GM12865 (cell line): ENCODE data around the gene SLC39A11.

Experiments
- DNase-seq: peaks from one replicate; pipeline ENCODE4 v3.0.0; 2010; ENCODE audit warnings: low read depth
- H3K4me3 ChIP-seq: 2 replicates; pipeline ENCODE4 v1.5.1; 2011; ENCODE audit warnings: mild to moderate bottlenecking, low read depth, low read length, control low read depth
- TF ChIP-seq, protein P1 (sequence below): IDR thresholded peaks from 2 replicates; pipeline ENCODE4 v1.5.1; 2011; ENCODE audit warnings: low read length, control low read depth, low read depth, inconsistent platforms; ENCODE audit not compliant: insufficient read depth; ENCODE audit errors: missing control alignments

The SLC39A11 gene

DNA sequence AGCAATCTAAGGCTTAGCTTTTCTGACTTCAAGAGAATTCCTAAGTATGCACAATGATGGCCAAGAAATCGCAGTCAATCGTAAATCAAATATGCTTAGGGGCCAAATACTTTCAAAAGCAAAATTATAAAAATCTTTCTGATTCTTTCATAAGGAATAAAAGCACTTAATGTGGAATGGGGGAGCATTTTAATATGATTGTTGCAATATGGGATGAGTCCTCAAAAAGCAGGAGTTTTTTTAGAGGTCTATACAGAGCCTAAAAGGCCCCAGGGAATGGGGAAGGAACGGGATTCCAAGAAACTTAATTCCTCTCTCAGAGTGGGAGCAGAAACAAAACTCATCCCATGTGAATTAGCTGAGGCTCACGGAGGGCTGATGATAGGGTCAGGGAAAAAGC lies 14.7 kb upstream of the SLC39A11 start:
- H3K4me3 ChIP-seq = no peak overlapping the region
- no peak for DNase-seq
- TF ChIP-seq, protein P1, sequence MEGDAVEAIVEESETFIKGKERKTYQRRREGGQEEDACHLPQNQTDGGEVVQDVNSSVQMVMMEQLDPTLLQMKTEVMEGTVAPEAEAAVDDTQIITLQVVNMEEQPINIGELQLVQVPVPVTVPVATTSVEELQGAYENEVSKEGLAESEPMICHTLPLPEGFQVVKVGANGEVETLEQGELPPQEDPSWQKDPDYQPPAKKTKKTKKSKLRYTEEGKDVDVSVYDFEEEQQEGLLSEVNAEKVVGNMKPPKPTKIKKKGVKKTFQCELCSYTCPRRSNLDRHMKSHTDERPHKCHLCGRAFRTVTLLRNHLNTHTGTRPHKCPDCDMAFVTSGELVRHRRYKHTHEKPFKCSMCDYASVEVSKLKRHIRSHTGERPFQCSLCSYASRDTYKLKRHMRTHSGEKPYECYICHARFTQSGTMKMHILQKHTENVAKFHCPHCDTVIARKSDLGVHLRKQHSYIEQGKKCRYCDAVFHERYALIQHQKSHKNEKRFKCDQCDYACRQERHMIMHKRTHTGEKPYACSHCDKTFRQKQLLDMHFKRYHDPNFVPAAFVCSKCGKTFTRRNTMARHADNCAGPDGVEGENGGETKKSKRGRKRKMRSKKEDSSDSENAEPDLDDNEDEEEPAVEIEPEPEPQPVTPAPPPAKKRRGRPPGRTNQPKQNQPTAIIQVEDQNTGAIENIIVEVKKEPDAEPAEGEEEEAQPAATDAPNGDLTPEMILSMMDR = no peak

DNA sequence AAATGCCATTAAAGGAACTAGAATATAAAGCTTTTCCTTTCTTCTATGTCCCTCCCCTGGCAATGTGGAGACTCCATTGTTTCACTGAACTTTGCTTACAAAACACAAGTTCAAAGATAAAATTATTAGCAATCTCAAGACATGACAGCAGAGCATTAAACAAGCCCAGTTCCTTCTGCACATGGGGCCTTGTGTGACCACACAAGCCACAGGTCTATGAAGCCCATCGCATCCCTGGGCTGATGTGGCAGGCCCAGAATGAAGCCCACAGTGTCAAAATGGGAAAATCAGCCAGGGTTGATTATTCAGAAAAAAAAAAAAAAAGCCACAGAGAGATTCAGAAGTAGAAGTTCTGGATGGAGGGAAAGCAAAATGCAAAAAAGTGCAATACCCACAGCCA lies 12.9 kb upstream of the SLC39A11 start:
- H3K4me3 ChIP-seq = no peak overlapping the region
- TF ChIP-seq, protein P1 = no peak
- no peak for DNase-seq

DNA sequence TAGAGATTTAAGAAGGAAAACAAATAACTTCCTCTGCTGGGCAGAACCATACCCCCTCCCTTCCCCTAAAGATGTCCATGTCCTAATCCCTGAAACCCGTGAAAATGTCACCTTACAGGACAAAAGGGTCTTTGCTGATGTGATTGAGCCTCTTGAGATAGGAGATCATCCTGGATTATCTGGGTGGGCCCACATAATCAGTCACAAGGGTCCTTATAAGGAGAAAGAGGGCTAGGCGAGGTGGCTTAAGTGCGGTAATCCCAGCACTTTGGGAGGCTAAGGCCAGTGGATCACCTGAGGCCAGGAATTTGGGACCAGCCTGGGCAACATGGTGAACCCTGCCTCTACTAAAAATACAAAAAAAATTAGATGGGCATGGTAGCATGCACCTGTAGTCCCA lies 12.0 kb upstream of the SLC39A11 start:
- TF ChIP-seq, protein P1 = no peak
- no peak for DNase-seq
- H3K4me3 ChIP-seq = no peak overlapping the region

DNA sequence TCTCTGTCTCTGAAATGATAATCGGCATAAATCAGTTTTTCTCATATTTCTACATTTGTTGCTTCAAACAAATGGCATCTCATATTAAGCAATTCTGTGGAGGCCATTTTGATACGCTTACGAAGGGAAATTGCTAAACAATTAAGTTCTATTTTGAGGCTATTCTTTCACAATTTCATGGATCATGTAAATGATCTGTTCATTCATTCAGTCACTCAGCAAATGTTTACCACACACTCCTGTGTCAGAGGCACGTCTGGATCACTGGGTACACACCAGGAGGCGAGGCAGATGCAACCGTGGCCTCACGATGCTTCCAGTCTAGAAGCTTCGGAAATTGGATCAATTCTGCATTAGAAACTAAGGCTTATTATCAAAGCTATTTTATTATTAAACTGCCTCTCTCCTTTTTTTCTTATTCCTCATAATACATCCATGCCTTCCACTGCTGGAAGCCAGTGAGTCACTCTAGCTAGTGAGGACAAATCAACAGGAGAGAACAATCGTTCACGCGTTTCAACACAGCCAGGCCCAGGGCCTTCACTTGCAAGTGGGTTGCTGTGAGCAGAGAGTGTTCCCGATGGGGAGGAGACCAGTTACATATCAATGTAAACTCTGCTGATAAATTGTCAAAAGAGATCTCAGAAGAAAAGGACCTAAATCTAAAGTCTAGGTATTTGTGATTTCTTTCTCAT lies 11.3 kb upstream of the SLC39A11 start:
- no peak overlapping the region for H3K4me3 ChIP-seq
- TF ChIP-seq, protein P1 = no peak
- no peak for DNase-seq

DNA sequence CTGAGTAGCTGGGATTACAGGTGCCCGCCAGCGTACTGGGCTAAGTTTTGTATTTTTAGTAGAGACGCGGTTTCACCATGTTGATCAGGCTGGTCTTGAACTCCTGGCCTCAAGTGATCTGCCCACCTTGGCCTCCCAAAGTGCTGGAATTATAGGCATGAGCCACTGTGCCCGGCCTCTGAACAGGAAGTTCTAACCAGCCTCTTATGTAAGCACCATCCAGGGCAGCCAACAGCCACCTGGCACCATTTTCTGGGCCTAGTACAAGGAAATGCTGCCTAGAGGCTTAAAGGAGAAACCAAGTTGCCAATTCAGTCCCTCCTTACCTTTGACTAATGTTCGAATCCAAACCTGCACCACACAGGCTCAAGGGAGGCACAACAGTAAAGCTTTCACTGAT lies 8.5 kb upstream of the SLC39A11 start:
- no peak for DNase-seq
- no peak overlapping the region for H3K4me3 ChIP-seq
- TF ChIP-seq, protein P1 = no peak

DNA sequence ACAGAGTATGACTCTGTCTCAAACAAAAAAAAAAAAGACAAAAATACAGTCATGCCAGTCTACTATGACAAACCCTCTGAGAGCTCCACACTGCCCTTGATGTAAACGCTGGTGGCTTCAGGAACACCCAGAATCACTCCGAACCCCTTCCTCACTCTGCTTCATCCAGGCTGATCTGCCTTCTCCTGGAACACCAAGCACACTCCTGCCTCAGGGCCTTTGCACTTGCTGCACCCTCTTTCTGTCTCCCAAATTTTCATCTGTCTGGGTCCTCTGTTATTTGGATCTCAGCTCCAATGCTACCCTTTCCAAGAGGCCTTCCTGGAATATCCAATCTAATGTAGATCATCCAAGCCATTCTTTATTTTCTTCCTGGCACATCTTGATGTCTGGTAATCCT lies 7.9 kb upstream of the SLC39A11 start:
- no peak overlapping the region for H3K4me3 ChIP-seq
- TF ChIP-seq, protein P1 = no peak
- no peak for DNase-seq

DNA sequence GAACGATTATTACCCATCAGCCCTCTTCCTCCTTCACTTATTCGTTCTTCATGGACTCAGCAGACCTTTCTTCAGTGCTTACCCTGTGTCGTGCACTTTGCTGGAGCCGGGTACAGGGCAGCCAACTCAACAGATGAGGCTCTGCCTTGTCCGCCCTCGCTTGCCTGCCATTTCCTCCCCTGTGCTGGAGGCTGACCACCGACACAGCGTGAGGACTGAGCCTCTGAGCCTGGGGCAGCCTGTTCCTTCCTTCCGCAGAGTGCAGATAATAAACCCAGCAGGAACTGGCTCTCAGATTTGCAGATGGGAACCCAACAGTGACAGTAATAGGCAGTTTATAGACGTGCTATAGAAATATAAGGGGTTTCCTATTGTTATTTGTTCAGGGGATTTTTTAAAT lies 7.0 kb upstream of the SLC39A11 start:
- DNase-seq = no peak
- TF ChIP-seq, protein P1 = no peak
- H3K4me3 ChIP-seq = no peak overlapping the region
